ENCODE measurements around the gene FAM193A. TPM values are rescaled to one million over a fixed set of nuclear protein-coding genes. Genes with fewer than 3 reads are reported as not detected.

Gene FAM193A
- total RNA-seq, 2 experiments from 2014 or later = 20.1 to 20.4 TPM

- no peak for DNase-seq
- intact Hi-C loops (cut with micrococcal nuclease) = no loop called here
- Mint-ChIP-seq H3K27ac (no peak overlapping the region), H3K36me3 (ENCODE audit: low read depth) (peaks cover 56% of the 10 kb centered on the region), H3K27me3 (ENCODE audit: low read depth) (no peaks in the 10 kb centered on the region), H3K9me3 (no peaks in the 10 kb centered on the region), H3K4me1 (ENCODE audit: low read depth) (peaks cover 28% of the 10 kb centered on the region), H3K4me3 (no peak overlapping the region)
- CTCF ChIA-PET = interaction anchor here (1.2 kb wide), 1 partner anchor 279 kb away, joined by 4 read pairs; no protein-coding TSS in a partner anchor
These were observed 159.1 kb downstream of the FAM193A start for GRCh38 chr4:2695346-2696060.

- no peaks in the 10 kb centered on the region for H3K9me3 Mint-ChIP-seq
- CTCF ChIA-PET = interaction anchor here (0.6 kb wide), 1 partner anchor 28 kb away, joined by 3 read pairs; no protein-coding TSS in a partner anchor
- no peak for DNase-seq
- H3K36me3 Mint-ChIP-seq (ENCODE audit: low read depth) = peaks cover 49% of the 10 kb centered on the region
- no peaks in the 10 kb centered on the region for H3K27me3 Mint-ChIP-seq (ENCODE audit: low read depth)
- H3K27ac Mint-ChIP-seq = no peak overlapping the region
- intact Hi-C loops (cut with micrococcal nuclease) = no loop called here
- no peak overlapping the region for H3K4me3 Mint-ChIP-seq
- peaks cover 19% of the 10 kb centered on the region for H3K4me1 Mint-ChIP-seq (ENCODE audit: low read depth)
These were observed 160.0 kb downstream of the FAM193A start for GRCh38 chr4:2696423-2696822.

GRCh38 chr4:2697995-2698414 lies 161.6 kb downstream of the FAM193A start:
- Mint-ChIP-seq H3K27me3 (ENCODE audit: low read depth) (no peaks in the 10 kb centered on the region), H3K4me1 (ENCODE audit: low read depth) (peaks cover 7% of the 10 kb centered on the region), H3K27ac (no peak overlapping the region), H3K4me3 (no peak overlapping the region), H3K36me3 (ENCODE audit: low read depth) (peaks cover 45% of the 10 kb centered on the region), H3K9me3 (no peaks in the 10 kb centered on the region)
- intact Hi-C loops (cut with micrococcal nuclease) = no loop called here
- CTCF ChIA-PET = no interaction called here
- DNase-seq = no peak

GRCh38 chr4:2698504-2698903 lies 162.1 kb downstream of the FAM193A start:
- Mint-ChIP-seq H3K4me3 (no peak overlapping the region), H3K27me3 (ENCODE audit: low read depth) (no peaks in the 10 kb centered on the region), H3K36me3 (ENCODE audit: low read depth) (peaks cover 40% of the 10 kb centered on the region), H3K27ac (no peak overlapping the region), H3K4me1 (ENCODE audit: low read depth) (peaks cover 7% of the 10 kb centered on the region), H3K9me3 (no peaks in the 10 kb centered on the region)
- no peak for DNase-seq
- CTCF ChIA-PET = interaction anchor here (0.6 kb wide), 1 partner anchor 27 kb away, joined by 4 read pairs; no protein-coding TSS in a partner anchor
- intact Hi-C loops (cut with micrococcal nuclease) = no loop called here

GRCh38 chr4:2698951-2699505 lies 162.6 kb downstream of the FAM193A start:
- DNase-seq = no peak
- Mint-ChIP-seq H3K9me3 (no peaks in the 10 kb centered on the region), H3K36me3 (ENCODE audit: low read depth) (peaks cover 36% of the 10 kb centered on the region), H3K27ac (no peak overlapping the region), H3K4me1 (ENCODE audit: low read depth) (peaks cover 7% of the 10 kb centered on the region), H3K4me3 (no peak overlapping the region), H3K27me3 (ENCODE audit: low read depth) (no peaks in the 10 kb centered on the region)
- CTCF ChIA-PET = interaction anchor here (0.6 kb wide), 1 partner anchor 26 kb away, joined by 4 read pairs; no protein-coding TSS in a partner anchor
- intact Hi-C loops (cut with micrococcal nuclease) = no loop called here

GRCh38 chr4:2699534-2699933 lies 163.1 kb downstream of the FAM193A start:
- peaks cover 7% of the 10 kb centered on the region for H3K4me1 Mint-ChIP-seq (ENCODE audit: low read depth)
- H3K4me3 Mint-ChIP-seq = no peak overlapping the region

GRCh38 chr4:2700031-2700430 lies 163.6 kb downstream of the FAM193A start:
- Mint-ChIP-seq H3K27me3 (ENCODE audit: low read depth) (no peaks in the 10 kb centered on the region), H3K36me3 (ENCODE audit: low read depth) (peaks cover 32% of the 10 kb centered on the region), H3K27ac (peak overlapping the region; percentile 67), H3K4me1 (ENCODE audit: low read depth) (peaks cover 7% of the 10 kb centered on the region), H3K4me3 (no peak overlapping the region), H3K9me3 (no peaks in the 10 kb centered on the region)
- no peak for DNase-seq
- intact Hi-C loops (cut with micrococcal nuclease) = no loop called here
- CTCF ChIA-PET = no interaction called here

More at GRCh38 chr4:2699534-2699933, 163.1 kb downstream of the FAM193A start:
- Mint-ChIP-seq H3K27ac (peak overlapping the region; percentile 67), H3K36me3 (ENCODE audit: low read depth) (peaks cover 35% of the 10 kb centered on the region), H3K27me3 (ENCODE audit: low read depth) (no peaks in the 10 kb centered on the region), H3K9me3 (no peaks in the 10 kb centered on the region)
- intact Hi-C loops (cut with micrococcal nuclease) = no loop called here
- CTCF ChIA-PET = no interaction called here
- DNase-seq = no peak

GRCh38 chr4:2702361-2702760 lies 165.9 kb downstream of the FAM193A start:
- Mint-ChIP-seq H3K27me3 (ENCODE audit: low read depth) (no peaks in the 10 kb centered on the region), H3K27ac (no peak overlapping the region), H3K36me3 (ENCODE audit: low read depth) (peaks cover 31% of the 10 kb centered on the region), H3K4me3 (no peak overlapping the region), H3K4me1 (ENCODE audit: low read depth) (peaks cover 7% of the 10 kb centered on the region), H3K9me3 (no peaks in the 10 kb centered on the region)
- CTCF ChIA-PET = no interaction called here
- DNase-seq = no peak
- intact Hi-C loops (cut with micrococcal nuclease) = no loop called here

- Mint-ChIP-seq H3K4me1 (ENCODE audit: low read depth) (peaks cover 7% of the 10 kb centered on the region), H3K9me3 (no peaks in the 10 kb centered on the region), H3K27me3 (ENCODE audit: low read depth) (no peaks in the 10 kb centered on the region), H3K27ac (no peak overlapping the region), H3K4me3 (no peak overlapping the region), H3K36me3 (ENCODE audit: low read depth) (peaks cover 31% of the 10 kb centered on the region)
- CTCF ChIA-PET = no interaction called here
- intact Hi-C loops (cut with micrococcal nuclease) = no loop called here
- no peak for DNase-seq
These were observed 166.3 kb downstream of the FAM193A start for GRCh38 chr4:2702770-2703169.

- Mint-ChIP-seq H3K9me3 (peaks cover 3% of the 10 kb centered on the region), H3K27ac (peak overlapping the region; percentile 24), H3K36me3 (ENCODE audit: low read depth) (peaks cover 19% of the 10 kb centered on the region), H3K4me1 (ENCODE audit: low read depth) (peaks cover 40% of the 10 kb centered on the region), H3K27me3 (ENCODE audit: low read depth) (no peaks in the 10 kb centered on the region), H3K4me3 (no peak overlapping the region)
- intact Hi-C loops (cut with micrococcal nuclease) = loop anchor here (5.0 kb wide), 1 partner anchor 175 kb away; the partner anchor contains the start of gene FAM193A
- CTCF ChIA-PET = interaction anchor here (0.6 to 1.1 kb wide), 2 partner anchors 9 to 164 kb away, joined by 3 to 4 read pairs; no protein-coding TSS in a partner anchor
- no peak for DNase-seq
These were observed 175.9 kb downstream of the FAM193A start for GRCh38 chr4:2712261-2712842.

- H3K4me3 Mint-ChIP-seq = peak overlapping the region; percentile 29
- intact Hi-C loops (cut with micrococcal nuclease) = loop anchor here (5.0 kb wide), 1 partner anchor 176 kb away; the partner anchor contains the start of gene FAM193A
- peak overlapping the region; percentile 86 for H3K27ac Mint-ChIP-seq
- H3K27me3 Mint-ChIP-seq (ENCODE audit: low read depth) = no peaks in the 10 kb centered on the region
- CTCF ChIA-PET = interaction anchor here (0.7 to 1.1 kb wide), 2 partner anchors 11 to 50 kb away, joined by 3 to 4 read pairs; no protein-coding TSS in a partner anchor
- peaks cover 3% of the 10 kb centered on the region for H3K9me3 Mint-ChIP-seq
- H3K36me3 Mint-ChIP-seq (ENCODE audit: low read depth) = peaks cover 16% of the 10 kb centered on the region
- peaks cover 40% of the 10 kb centered on the region for H3K4me1 Mint-ChIP-seq (ENCODE audit: low read depth)
- DNase-seq = no peak
These were observed 176.9 kb downstream of the FAM193A start for GRCh38 chr4:2713337-2713736.

- Mint-ChIP-seq H3K27ac (peak overlapping the region; percentile 86), H3K4me1 (ENCODE audit: low read depth) (peaks cover 40% of the 10 kb centered on the region), H3K27me3 (ENCODE audit: low read depth) (no peaks in the 10 kb centered on the region), H3K36me3 (ENCODE audit: low read depth) (peaks cover 22% of the 10 kb centered on the region), H3K9me3 (peaks cover 3% of the 10 kb centered on the region), H3K4me3 (peak overlapping the region; percentile 7)
- intact Hi-C loops (cut with micrococcal nuclease) = loop anchor here (1.0 to 5.0 kb wide), 4 partner anchors 22 to 245 kb away; partner anchors contain the start of genes FAM193A and RNF4
- CTCF ChIA-PET = interaction anchor here (0.5 to 1.1 kb wide), 3 partner anchors 10 to 134 kb away, joined by 3 to 4 read pairs (median 3); no protein-coding TSS in a partner anchor
- DNase-seq = peak; percentile 81
These were observed 177.8 kb downstream of the FAM193A start for GRCh38 chr4:2714061-2714770.

Data from activated naive CD4-positive, alpha-beta T cell treated with anti-CD3 and anti-CD28 coated beads for 36 hours (primary cell).